ENCODE measurements around the gene EXT2.

EXT2 gene

GRCh38 chr11:44237156-44237555 lies 141.7 kb downstream of the EXT2 start:
- TF ChIP-seq CTCF (IDR thresholded peaks at IDR 0.05; ENCODE audit: extremely low read depth, insufficient read depth, missing control alignments) = no peak
- in situ Hi-C loops (cut with MboI; ENCODE audit: low pct_unique_long_range_greater_than_20kb, low sequenced_read_pairs, unreplicated experiment) = no loop called here
- no peak for DNase-seq (ENCODE audit: low spot score)

- DNase-seq (ENCODE audit: low spot score) = no peak
- TF ChIP-seq CTCF (IDR thresholded peaks at IDR 0.05; ENCODE audit: extremely low read depth, insufficient read depth, missing control alignments) = no peak
- in situ Hi-C loops (cut with MboI; ENCODE audit: low pct_unique_long_range_greater_than_20kb, low sequenced_read_pairs, unreplicated experiment) = no loop called here
Observed at GRCh38 chr11:44241851-44242250, 146.4 kb downstream of the EXT2 start.

GRCh38 chr11:44243086-44243485 lies 147.6 kb downstream of the EXT2 start:
- in situ Hi-C loops (cut with MboI; ENCODE audit: low pct_unique_long_range_greater_than_20kb, low sequenced_read_pairs, unreplicated experiment) = no loop called here
- no peak for TF ChIP-seq CTCF (IDR thresholded peaks at IDR 0.05; ENCODE audit: extremely low read depth, insufficient read depth, missing control alignments)
- no peak for DNase-seq (ENCODE audit: low spot score)

- in situ Hi-C loops (cut with MboI; ENCODE audit: low pct_unique_long_range_greater_than_20kb, low sequenced_read_pairs, unreplicated experiment) = no loop called here
- no peak for TF ChIP-seq CTCF (IDR thresholded peaks at IDR 0.05; ENCODE audit: extremely low read depth, insufficient read depth, missing control alignments)
- no peak for DNase-seq (ENCODE audit: low spot score)
Observed at GRCh38 chr11:44243595-44244343, 148.3 kb downstream of the EXT2 start.

GRCh38 chr11:44244639-44245310 lies 149.3 kb downstream of the EXT2 start:
- in situ Hi-C loops (cut with MboI; ENCODE audit: low pct_unique_long_range_greater_than_20kb, low sequenced_read_pairs, unreplicated experiment) = no loop called here
- no peak for TF ChIP-seq CTCF (IDR thresholded peaks at IDR 0.05; ENCODE audit: extremely low read depth, insufficient read depth, missing control alignments)
- DNase-seq (ENCODE audit: low spot score) = no peak

- in situ Hi-C loops (cut with MboI; ENCODE audit: low pct_unique_long_range_greater_than_20kb, low sequenced_read_pairs, unreplicated experiment) = no loop called here
- TF ChIP-seq CTCF (IDR thresholded peaks at IDR 0.05; ENCODE audit: extremely low read depth, insufficient read depth, missing control alignments) = no peak
- DNase-seq (ENCODE audit: low spot score) = no peak
Observed at GRCh38 chr11:44246726-44247125, 151.2 kb downstream of the EXT2 start.
